ENCODE measurements around the gene CPO.

DNA sequence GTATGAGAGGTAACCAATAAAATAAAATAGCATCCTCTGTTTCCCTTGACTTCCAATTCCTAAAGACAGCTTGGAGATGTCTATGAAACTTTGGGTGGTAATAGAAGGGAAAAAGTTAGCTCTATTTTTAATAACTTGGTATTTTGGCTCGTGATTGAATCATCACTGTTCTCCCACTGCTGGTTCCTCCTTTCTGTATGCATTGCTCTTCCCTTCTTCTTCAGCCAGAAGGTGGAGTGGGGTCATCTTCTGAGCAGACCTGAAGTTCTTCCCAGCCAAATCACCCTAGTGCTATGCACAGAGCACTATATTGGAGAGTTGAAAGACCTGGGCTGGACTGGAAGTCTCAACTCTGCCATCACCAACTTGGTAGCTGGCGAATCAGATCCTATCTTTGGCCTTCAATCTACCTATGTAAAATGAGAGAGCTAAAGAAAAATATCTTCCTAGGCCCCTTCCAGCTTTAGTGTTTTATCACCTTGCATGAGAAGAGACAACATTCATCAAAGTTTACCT is 54.1 kb downstream of the CPO start:
- TF ChIP-seq POLR2A (IDR thresholded peaks at IDR 0.05) (no peak), POLR2AphosphoS5 (IDR thresholded peaks at IDR 0.05) (no peak), EP300 (IDR thresholded peaks at IDR 0.05) (no peak)
- TF ChIP-seq, protein P1, sequence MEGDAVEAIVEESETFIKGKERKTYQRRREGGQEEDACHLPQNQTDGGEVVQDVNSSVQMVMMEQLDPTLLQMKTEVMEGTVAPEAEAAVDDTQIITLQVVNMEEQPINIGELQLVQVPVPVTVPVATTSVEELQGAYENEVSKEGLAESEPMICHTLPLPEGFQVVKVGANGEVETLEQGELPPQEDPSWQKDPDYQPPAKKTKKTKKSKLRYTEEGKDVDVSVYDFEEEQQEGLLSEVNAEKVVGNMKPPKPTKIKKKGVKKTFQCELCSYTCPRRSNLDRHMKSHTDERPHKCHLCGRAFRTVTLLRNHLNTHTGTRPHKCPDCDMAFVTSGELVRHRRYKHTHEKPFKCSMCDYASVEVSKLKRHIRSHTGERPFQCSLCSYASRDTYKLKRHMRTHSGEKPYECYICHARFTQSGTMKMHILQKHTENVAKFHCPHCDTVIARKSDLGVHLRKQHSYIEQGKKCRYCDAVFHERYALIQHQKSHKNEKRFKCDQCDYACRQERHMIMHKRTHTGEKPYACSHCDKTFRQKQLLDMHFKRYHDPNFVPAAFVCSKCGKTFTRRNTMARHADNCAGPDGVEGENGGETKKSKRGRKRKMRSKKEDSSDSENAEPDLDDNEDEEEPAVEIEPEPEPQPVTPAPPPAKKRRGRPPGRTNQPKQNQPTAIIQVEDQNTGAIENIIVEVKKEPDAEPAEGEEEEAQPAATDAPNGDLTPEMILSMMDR (IDR thresholded peaks at IDR 0.05) = no peak
